HG03342 (cell line): Measurements from ENCODE around the gene CPTP.

Experiments used
- ATAC-seq: cut with Tn5 transposase; IDR thresholded peaks from one replicate; pipeline ENCODE4 v1.9.1; 2021; ENCODE audit warnings: mild to moderate bottlenecking, moderate library complexity; ENCODE audit not compliant: unreplicated experiment

CPTP gene

GRCh38 chr1:1347026-1347595 lies 22.5 kb downstream of the CPTP start:
- ATAC-seq = no peak

DNA sequence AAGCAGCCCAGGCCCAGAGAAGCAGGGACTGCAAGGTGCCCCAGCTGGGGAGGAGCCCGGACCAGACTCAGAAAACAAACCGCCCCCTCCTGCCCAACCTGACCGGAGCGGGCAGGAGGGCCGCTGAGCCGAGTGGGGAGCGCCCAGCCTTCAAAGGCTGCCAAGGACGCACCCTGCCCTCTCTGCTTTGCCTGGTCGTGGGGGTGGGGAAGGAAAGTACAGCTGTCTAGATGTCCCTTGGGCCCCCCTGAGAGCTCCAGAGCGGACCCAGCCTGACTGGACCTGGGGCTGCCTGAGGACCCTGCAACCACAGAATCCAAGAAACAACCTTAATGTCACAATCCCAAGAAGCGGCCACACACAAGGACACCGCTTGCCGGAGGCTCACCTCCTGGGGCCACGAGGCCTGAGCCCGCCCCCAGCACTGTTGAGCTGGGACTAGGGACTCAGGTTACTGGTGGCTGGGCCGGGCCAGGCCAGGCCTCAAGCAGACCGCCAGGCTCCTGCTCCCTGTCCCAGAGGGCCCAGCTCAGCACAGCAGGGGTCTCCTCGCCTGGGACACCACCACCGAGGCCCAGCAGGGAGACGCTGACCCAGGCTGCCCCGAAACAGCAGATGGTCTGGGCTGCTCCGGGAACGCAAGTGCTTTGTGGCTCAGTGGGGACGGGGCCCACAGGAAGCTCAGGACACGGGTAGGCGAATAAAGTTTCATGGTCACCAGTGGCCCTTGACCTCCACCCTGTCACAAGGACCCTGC lies 23.2 kb downstream of the CPTP start:
- no peak for ATAC-seq

DNA sequence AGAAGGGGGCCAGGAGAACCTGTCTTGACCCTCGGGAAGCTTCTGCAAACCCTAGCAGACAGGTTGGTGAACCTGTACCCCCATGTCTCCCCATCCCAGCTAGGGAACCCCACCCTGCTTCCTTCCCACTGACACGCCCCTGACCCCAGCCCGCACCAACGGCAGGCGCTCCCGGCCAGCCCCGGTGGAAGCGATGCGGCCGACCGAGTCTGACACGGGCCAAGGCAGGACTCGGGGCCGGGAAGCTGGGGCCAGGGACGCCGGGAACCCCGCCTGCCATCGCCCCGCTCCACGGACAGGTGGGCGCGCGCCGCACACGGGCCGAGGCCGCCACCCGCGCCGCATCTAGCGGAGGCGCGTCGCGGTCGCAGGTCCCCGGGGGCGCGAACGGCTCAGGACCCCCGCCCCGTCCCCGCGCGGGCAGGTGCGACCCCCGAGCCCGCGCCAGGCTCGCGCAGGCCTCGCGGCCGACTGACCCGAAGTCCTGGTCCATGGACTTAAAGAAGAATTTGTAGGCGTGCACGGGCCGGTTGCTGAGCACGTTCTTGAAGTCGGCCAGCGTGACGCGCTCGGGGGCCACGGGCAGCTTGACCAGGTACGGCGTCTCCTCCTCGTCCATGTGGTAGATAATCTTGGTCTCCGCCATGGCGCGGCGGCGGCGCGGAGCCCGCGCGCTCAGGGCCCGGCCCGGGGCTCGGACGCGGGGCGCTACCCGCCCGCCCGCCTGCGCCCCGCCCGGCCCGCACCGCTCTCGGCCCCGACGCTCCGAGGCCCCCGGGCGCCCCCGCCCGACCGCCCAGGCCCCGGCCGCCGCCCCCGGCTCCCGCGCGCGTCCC lies 24.0 kb downstream of the CPTP start:
- ATAC-seq = peak; percentile 28

DNA sequence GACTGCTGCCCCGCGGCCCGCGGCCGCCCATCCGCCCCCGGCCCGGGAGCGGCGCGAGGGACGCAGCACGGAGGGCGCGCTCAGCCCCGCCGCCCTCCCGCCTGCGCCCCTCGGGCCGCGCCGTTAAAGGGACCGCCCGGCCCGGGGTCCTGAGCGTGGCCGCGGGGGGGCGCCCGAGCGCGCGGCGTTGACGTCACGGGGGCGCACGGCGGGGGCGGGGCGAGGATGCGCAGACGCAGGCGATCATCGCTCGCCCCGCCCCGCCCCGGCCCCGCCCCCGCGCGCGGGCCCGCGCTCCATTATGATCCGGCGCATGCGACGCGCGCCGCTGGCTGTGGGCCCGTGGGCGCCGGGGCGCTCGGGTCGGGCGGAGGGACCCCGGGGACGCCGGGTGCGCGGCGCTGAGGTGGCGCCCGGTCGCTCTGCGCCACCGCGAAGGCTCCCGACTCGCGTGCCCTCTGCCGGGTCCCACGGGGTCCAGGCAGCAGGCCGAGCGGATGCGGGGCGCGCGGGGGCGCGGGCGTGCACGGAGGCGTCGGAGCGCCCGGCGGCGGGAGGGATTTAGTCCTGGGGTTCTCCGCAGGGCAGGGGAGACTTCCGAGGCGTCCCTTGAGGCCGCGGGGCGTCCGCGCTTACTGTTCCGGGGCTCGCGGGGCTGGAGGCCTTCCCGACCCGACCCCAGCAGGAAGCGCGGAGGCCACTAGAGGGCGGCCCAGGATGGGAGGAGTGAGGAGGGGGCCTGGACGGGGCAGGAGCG lies 24.8 kb downstream of the CPTP start, which contains the start of gene DVL1:
Gene DVL1, minus strand, starts transcription at position 163 of the 757 bp plus-strand sequence. CDS start 353 bp downstream, outside the sequence.
- ATAC-seq = peak; percentile 61

DNA sequence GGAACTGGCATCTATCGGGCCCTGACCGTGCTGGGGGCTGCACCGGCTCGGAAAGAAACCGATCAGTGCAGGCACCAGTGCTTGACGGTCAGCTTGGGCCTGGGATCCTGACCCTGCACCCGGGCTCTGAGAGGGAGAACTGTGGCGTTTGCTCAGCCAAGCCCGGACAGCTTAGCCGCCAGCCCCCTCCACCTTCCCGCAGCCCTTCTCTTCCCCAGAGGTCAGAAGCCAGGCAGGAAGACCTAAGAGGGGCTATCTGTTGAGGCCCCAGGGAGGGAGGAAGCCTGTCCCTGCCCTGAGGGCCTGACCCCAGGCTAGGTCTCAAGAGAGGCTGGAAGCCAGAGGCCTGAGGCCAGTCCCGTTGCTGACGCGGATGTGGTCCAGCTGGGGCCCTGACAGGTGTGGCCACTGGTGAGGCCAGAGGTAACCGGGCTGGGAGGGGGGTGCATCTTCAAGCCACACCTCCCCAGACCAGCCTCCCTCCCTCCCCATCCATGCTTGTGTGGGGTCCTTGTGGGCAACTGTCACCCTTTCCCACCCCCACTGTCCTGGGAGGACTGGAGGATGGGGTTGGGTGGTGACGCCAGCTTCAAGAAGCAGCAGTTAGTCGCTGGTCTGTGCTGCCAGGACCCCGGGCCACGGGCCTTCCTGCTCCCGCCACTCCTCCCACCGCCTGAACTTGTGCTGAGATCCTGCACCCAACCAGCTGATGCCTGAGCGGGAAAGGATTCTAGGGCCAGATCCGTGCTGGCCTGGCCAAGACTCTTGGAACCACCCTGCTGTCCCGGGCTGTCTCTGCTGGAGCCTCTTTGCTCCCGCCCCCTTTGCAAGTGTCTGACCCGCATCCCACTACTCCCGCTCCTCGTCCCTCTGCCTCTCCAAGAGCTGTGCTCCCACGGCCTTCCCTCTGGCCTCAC lies 27.2 kb downstream of the CPTP start:
- no peak for ATAC-seq

DNA sequence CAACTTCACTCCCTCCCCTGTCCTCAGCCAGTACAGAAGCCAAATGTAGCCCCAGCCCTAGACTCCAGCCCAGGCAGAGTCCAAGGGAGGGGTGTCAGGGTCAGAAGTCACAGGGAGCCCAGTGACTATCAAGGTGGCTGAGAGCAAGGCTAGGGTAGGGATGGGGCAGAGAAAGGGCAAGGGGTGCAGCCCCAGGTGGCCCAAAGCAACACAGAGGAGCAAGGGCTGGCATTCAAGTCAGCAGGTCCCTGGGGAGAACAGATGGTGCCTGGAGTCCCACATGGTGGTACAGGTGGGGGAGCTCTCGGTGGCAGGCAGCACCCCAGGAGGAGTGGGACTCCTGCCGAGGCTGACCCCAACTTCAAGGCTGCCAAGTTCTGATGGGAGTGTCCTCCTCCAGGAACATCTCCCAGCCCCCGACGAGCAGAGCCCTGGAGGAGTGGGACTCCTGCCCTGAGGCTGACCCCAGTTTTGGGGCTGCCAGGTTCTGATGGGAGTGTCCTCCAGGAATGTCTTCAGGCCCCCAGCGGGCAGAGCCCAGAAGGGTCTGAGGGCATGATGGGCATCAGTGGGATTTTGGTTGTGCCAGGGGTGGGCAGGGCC lies 28.3 kb downstream of the CPTP start:
- ATAC-seq = no peak

DNA sequence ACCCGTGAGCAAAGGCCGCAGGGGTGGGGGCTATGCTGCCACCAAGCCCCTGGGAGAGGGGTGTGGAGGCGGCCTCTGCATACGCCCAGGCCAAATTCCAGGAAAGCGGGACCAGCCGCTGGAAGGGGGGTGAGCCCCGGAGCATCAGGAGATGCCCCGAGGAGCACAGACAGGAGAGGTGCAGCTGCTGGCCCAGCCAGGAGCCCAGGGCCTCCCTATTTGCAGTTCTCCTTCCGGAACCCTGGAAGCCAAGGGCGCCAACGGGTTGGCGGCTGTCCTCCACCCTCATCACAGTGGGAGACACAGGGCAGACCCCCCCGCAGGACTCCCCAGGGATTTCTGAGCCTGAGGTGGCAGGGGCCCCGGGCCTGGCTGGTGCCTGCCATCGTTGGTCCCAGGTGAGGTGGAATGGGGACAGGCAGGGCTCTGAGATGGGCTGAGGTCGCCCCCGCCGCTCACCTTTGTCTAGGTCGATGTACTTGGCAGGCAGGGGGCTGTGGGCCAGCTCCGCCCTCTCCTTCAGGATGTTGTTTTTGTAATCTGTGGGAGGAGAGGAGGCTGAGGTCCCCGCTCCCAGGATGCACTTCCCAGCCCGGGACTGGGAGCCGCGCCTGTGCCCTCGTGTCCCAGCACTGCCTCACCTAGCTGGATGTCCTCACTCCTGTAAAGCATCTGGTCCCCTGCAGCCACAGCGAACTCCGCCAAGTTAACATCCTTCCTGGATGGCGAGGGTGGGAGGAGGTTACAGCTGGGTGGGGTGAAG lies 29.0 kb downstream of the CPTP start:
- ATAC-seq = no peak

DNA sequence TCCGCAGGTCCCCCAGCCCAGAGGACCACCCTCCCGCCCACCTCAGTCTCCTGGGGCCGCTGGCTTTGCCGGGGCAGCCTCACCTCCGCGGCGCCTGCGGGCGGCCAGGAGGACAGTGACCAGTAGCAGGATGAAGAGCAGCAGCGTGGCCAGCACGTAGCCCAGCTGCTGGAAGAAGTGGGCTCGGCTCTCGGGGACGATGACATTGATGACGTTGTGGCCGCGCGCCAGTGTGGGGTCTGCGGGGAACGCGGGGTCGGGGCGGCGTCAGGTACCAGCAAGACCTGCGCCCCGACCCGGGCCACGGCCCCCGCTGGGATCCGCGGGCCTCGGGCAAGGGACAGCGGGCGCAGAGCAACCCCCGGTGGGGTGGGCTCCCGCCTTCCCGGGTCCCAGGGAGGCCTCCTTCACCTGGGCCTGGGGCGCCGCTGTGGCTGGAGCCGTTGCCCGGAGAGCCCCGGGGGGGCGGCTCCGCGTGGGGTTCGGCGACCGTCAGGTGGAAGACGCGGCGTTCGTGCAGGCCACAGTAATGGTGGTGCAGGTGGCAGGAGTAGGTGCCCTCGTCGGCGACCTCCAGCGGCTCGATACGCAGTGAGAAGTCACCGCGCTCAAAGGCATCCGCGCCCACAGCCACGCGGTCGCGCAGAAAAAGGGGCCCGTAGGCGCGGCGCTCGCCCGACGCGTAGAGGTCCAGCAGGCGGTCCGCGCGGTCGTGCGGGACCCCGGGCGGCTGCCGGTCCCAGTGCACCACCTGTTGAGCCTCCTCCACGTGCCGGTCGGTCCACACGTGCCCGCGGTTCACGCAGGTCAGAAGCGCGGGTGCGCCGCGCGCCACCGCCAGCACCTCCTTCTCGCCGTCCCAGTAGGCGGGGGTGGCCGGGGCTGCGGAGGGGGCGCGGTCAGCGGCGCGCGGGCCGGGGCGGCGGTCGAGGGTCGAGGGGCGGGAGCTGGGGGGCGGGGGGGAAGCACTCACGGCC lies 30.0 kb downstream of the CPTP start:
- ATAC-seq = no peak

DNA sequence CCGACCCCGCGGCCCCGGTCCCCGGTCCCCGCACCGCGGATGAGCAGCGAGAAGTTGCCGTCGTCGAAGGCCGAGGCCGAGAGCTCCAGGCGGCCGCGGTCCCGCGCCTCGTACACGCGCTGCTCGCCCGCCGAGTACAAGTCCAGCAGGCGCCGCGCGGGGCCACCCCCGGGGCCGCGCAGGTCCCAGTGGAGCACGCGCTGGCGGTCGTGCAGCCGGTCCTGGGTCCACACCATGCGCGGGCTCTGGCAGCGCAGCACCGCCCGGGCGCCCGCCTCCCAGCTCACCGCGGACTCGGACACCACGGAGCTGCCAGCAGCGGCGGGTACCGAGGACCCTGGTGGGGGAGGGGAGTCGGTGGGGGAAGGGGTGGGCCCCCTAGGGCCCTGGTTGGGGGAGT lies 30.8 kb downstream of the CPTP start:
- ATAC-seq = no peak

- ATAC-seq = no peak
These were observed 31.7 kb downstream of the CPTP start for GRCh38 chr1:1356166-1356795.

- ATAC-seq = no peak
These were observed 32.3 kb downstream of the CPTP start for GRCh38 chr1:1356796-1357401.

- no peak for ATAC-seq
These were observed 33.4 kb downstream of the CPTP start for GRCh38 chr1:1357871-1358432.

GRCh38 chr1:1358433-1359271 lies 34.0 kb downstream of the CPTP start, which contains the start of gene MXRA8:
TSS of gene MXRA8 (minus strand) at chr1:1358555. CDS start at chr1:1358504, 51 bp downstream.
- ATAC-seq = no peak

GRCh38 chr1:1359308-1359663 lies 34.7 kb downstream of the CPTP start:
- no peak for ATAC-seq

DNA sequence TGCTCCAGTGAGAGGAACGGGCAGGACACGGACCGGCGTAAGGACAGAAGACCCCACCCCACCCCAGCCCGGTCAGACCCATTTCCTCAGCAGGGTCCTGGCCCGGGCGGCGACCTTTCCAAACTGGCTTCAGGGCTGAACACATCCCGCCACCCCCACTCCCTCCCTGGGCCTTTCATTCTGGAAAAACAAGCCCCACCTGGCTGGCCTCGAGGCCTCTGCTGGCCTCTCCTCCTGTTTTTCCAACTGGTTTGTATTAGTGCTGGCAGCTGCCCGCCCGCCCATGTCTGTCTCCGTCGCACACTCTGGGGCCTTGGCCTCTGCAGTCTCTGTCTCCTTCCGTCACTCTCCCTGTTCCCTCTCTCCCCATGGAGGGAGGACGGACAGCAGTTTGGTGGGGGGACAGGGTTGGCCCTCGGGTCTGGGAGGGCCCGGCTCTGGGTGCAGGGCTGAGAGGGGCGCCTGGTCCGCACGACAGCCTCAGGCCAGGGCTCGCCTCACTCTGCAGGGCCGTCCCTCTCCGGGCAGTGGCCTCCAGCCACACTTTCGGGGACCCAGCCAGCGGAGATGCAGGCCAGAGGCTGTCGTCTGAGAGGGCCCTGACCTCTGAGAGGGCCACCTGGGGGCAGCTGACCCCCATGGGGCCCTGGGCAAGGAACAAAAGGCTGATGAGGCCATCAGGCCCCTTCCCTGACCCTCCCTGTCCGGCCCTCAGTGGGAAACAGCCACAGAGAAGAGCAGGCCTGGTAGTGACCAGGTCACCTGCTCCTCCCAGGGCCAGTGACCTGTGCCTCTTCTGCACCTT lies 35.3 kb downstream of the CPTP start:
- ATAC-seq = no peak
